Ascending aorta (tissue), 2 donors: ENCODE data around the gene TSPAN16. TPM values are rescaled to one million over a fixed set of nuclear protein-coding genes. Genes with fewer than 3 reads are reported as not detected.

Experiments
- DNase-seq, 2 donors: peaks; one replicate each; pipeline ENCODE4 v3.0.0-alpha.2; 2019; ENCODE audit warnings: low spot score in 2 of 2
- H3K27ac ChIP-seq, 2 donors: fragments of 200-600 bp; sonication (generic); one replicate each; pipeline ENCODE4 v1.5.1; 2016 to 2017; ENCODE audit warnings: mild to moderate bottlenecking in 1 of 2
- H3K27me3 ChIP-seq: fragments of 200-600 bp; sonication (generic); one replicate; pipeline ENCODE4 v1.5.1; 2017
- H3K36me3 ChIP-seq, 2 donors: fragments of 200-600 bp; sonication (generic); one replicate each; pipeline ENCODE4 v1.5.1; 2016
- H3K4me1 ChIP-seq, 2 donors: fragments of 200-600 bp; sonication (generic); one replicate each; pipeline ENCODE4 v1.5.1; 2016 to 2017; ENCODE audit warnings: mild to moderate bottlenecking in 1 of 2
- H3K4me3 ChIP-seq, 2 donors: fragments of 200-600 bp; sonication (generic); one replicate each; pipeline ENCODE4 v1.5.1; 2016 to 2017; ENCODE audit warnings: mild to moderate bottlenecking in 1 of 2
- H3K9me3 ChIP-seq, 2 donors: fragments of 200-600 bp; sonication (generic); one replicate each; pipeline ENCODE4 v1.5.1; 2016
- intact Hi-C: fragments of 100-400 bp; cut with DNase I; formaldehyde crosslinking; loops from one replicate; pipeline ENCODE4 v1.15.1; 2023
- total RNA-seq: library from RNA; depleted of rRNA; stranded (reverse); fragments of >200 nt; gene quantifications from one replicate; pipeline ENCODE4 v1.1.0, GENCODE V29; 2016
- TF ChIP-seq, protein P1 (sequence below), 3 experiments: fragments of 200-600 bp in 2 of 3; fragments of 450-650 bp in 1 of 3; sonication (generic) in 2 of 3; IDR thresholded peaks; one replicate each; pipeline ENCODE4 v1.5.1; 2016 to 2019; ENCODE audit warnings: antibody characterized with exemption in 3 of 3, mild to moderate bottlenecking in 1 of 3, moderate library complexity in 1 of 3

The TSPAN16 gene
- total RNA-seq, 1 donor from 2014 or later, result not detected

DNA sequence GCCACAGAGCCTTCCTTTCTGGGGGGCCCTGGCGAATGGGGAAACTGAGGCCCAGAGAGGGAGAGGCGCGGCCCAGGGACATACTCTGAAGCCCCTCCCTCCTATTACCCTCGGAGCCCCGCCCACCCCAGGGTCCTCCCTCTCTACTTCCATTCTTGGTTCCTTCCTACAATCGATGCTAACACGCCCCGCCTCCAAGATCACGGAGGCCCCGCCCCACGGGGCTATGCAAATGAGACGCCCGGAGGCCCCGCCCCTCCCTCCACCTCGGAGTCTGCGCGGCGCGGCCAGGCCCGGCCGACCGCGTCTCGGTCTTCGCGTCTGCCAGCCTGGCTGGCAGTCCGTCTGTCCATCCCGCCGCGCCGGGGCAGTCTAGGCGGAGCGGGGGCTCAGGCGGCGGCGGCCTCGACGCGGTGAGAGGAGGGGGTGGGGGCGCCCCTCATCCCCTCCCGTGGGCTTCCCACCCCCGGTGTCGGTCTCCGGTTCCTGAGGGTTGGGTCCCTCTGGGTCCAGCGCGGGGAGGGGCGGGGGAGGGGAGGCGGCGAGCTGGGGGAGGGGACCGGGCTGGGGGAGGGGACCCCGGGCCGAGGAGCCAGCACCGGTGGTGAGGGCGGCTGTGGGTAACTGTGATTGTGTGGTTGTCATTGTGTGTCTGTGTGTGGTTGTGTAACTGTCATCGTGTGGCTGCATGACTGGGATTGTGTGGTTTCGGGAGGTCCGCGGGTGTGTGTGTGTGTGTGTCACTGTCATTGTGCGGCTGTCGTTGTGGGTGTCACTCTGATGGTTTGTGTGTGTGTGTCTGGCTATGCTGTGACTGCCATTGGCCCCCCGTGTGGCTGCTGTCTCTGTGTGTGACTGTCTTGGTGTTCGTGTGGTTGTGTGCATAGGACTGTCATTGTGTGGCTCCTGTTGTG is 59.5 kb downstream of the TSPAN16 start, which contains the start of gene PLPPR2:
Gene PLPPR2, plus strand, starts transcription at position 273 of the 914 bp plus-strand sequence. CDS start 2,242 bp downstream, outside the sequence.
- peak; percentile 88 to 98 for DNase-seq
- Histone ChIP-seq H3K4me1 (peaks cover 3 to 10% of the 10 kb centered on the region in 2 donors), H3K27ac (peak within 1 kb of the TSS; percentile 73 to 77), H3K36me3 (peaks cover 6 to 12% of the 10 kb centered on the region in 2 donors), H3K9me3 (no peaks in the 10 kb centered on the region), H3K4me3 (peak within 1 kb of the TSS; percentile 60 to 85), H3K27me3 (no peaks in the 10 kb centered on the region)
- TF ChIP-seq, protein P1, sequence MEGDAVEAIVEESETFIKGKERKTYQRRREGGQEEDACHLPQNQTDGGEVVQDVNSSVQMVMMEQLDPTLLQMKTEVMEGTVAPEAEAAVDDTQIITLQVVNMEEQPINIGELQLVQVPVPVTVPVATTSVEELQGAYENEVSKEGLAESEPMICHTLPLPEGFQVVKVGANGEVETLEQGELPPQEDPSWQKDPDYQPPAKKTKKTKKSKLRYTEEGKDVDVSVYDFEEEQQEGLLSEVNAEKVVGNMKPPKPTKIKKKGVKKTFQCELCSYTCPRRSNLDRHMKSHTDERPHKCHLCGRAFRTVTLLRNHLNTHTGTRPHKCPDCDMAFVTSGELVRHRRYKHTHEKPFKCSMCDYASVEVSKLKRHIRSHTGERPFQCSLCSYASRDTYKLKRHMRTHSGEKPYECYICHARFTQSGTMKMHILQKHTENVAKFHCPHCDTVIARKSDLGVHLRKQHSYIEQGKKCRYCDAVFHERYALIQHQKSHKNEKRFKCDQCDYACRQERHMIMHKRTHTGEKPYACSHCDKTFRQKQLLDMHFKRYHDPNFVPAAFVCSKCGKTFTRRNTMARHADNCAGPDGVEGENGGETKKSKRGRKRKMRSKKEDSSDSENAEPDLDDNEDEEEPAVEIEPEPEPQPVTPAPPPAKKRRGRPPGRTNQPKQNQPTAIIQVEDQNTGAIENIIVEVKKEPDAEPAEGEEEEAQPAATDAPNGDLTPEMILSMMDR (IDR thresholded peaks at IDR 0.05), result no peak
- intact Hi-C loops, result loop anchor here (1.0 to 5.0 kb wide), 3 partner anchors 9 to 58 kb away; partner anchors contain the start of genes CCDC159, TMEM205 and TSPAN16

DNA sequence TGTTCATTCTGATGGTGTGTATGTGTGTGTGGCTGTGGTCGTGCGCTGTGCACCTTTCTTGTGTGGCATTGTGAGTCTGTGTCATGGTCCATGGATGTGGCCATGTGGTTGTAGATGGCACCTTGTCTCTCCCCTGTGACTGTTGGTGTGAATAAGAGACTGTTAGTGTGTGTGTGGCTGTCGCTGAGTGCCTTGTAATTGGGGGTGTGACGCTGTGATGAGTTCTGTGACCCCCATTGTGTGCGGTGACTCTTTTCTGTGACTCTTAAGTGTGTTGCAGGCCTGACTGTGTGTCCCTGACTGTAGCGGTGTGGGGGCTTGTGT is 60.1 kb downstream of the TSPAN16 start:
- Histone ChIP-seq H3K27ac (peak overlapping the region; percentile 73 to 77), H3K4me1 (peaks cover 3 to 10% of the 10 kb centered on the region in 2 donors), H3K9me3 (no peaks in the 10 kb centered on the region), H3K4me3 (peak overlapping the region; percentile 60 to 85), H3K27me3 (no peaks in the 10 kb centered on the region), H3K36me3 (peaks cover 9 to 13% of the 10 kb centered on the region in 2 donors)
- TF ChIP-seq, protein P1 (IDR thresholded peaks at IDR 0.05), result no peak
- intact Hi-C loops, result loop anchor here (5.0 kb wide), 1 partner anchor 59 kb away; the partner anchor contains the start of gene TSPAN16
- no peak for DNase-seq

DNA sequence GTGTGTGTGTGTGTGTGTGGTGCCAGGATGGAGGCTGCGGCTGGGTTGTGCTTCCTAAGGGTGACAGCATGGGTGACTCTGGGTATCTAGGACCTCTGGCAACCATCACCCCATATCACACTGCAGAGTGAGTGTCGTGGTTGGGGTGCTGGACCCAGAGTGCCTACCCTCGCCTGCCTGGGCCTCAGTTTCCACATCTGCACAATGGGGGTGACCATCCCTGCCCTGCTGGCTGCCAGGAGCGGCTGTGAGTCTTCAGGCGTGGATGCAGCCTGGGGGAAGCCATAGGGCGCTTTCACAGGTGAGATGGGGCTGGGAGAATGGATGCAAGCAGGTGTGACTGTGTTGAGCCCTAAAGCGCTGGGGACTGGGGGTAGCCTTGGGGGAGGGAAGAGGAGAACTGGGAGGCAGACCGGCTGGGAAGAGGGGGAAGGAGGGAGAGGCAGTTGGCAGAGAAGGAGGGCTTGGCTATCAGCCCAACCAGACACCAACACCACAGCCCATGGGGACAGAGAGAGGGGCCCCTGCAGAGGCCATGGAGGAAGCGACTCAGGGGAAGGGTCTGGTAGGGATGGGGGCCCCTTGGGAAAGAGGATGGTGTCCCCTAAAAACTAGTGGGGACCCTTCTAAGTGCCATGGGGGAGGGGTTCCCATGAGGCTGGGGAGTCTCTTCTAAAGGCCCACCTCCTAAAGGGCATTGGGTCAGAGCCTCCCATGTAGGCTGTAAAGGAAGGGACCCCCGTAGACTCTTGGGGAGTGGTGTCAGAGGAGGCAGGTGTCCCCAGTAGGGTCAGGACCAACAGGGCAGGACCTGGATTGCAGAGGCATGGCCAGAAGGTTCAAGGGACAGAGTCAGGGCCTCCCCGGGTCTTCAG is 61.0 kb downstream of the TSPAN16 start:
- intact Hi-C loops, result loop anchor here (5.0 kb wide), 1 partner anchor 60 kb away; the partner anchor contains the start of gene TSPAN16
- Histone ChIP-seq H3K27me3 (no peaks in the 10 kb centered on the region), H3K4me3 (peak overlapping the region in 1 of 2 donors; percentile 85), H3K27ac (no peak overlapping the region), H3K36me3 (peaks cover 18 to 21% of the 10 kb centered on the region in 2 donors), H3K4me1 (peaks cover 3 to 10% of the 10 kb centered on the region in 2 donors), H3K9me3 (no peaks in the 10 kb centered on the region)
- DNase-seq, result no peak
- TF ChIP-seq, protein P1 (IDR thresholded peaks at IDR 0.05), result no peak

DNA sequence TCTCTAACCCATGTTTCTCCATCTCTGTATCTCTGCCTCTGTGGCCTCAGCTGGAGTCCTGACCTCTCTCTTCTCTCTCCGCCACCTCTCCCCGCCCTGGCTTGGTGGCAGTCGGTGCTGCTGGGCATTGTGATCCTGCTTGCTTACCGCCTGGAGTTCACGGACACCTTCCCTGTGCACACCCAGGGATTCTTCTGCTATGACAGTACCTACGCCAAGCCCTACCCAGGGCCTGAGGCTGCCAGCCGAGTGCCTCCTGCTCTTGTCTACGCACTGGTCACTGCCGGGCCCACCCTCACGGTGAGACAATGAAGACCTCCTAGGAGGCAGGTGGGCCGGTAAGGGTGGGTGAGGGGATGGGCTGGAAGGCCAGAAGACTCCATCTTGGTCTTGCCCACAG is 63.5 kb downstream of the TSPAN16 start:
- Histone ChIP-seq H3K27ac (no peak overlapping the region), H3K27me3 (no peaks in the 10 kb centered on the region), H3K9me3 (no peaks in the 10 kb centered on the region), H3K36me3 (peaks cover 41 to 45% of the 10 kb centered on the region in 2 donors), H3K4me3 (no peak overlapping the region), H3K4me1 (peaks cover 3 to 10% of the 10 kb centered on the region in 2 donors)
- TF ChIP-seq, protein P1 (IDR thresholded peaks at IDR 0.05), result no peak
- DNase-seq, result no peak
- intact Hi-C loops, result loop anchor here (5.0 kb wide), 1 partner anchor 62 kb away; the partner anchor contains the start of gene TSPAN16

GRCh38 chr19:11361037-11361770 is 65.2 kb downstream of the TSPAN16 start:
- H3K4me3 ChIP-seq, result no peak overlapping the region
- peaks cover 52 to 54% of the 10 kb centered on the region in 2 donors for H3K36me3 ChIP-seq
- H3K27ac ChIP-seq, result no peak overlapping the region
- no peaks in the 10 kb centered on the region for H3K27me3 ChIP-seq
- DNase-seq, result no peak
- no peaks in the 10 kb centered on the region for H3K9me3 ChIP-seq
- intact Hi-C loops, result no loop called here
- H3K4me1 ChIP-seq, result peaks cover 0 to 1% of the 10 kb centered on the region in 2 donors
- TF ChIP-seq, protein P1 (IDR thresholded peaks at IDR 0.05), result no peak
